Measurements from ENCODE around the gene ELAC1.
"Not testable (repeated sequence)": the region's sequence is repeated elsewhere in the genome, so short reads cannot be mapped to it uniquely, and the experiment has no call there.

- not testable (repeated sequence) for TF ChIP-seq POLR2AphosphoS5 (IDR thresholded peaks at IDR 0.05; ENCODE audit: low read depth)
- TF ChIP-seq, protein P1, sequence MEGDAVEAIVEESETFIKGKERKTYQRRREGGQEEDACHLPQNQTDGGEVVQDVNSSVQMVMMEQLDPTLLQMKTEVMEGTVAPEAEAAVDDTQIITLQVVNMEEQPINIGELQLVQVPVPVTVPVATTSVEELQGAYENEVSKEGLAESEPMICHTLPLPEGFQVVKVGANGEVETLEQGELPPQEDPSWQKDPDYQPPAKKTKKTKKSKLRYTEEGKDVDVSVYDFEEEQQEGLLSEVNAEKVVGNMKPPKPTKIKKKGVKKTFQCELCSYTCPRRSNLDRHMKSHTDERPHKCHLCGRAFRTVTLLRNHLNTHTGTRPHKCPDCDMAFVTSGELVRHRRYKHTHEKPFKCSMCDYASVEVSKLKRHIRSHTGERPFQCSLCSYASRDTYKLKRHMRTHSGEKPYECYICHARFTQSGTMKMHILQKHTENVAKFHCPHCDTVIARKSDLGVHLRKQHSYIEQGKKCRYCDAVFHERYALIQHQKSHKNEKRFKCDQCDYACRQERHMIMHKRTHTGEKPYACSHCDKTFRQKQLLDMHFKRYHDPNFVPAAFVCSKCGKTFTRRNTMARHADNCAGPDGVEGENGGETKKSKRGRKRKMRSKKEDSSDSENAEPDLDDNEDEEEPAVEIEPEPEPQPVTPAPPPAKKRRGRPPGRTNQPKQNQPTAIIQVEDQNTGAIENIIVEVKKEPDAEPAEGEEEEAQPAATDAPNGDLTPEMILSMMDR (IDR thresholded peaks at IDR 0.05; ENCODE audit: insufficient read depth, low read length), result not testable (repeated sequence)
These were observed 4.6 kb downstream of the ELAC1 start for GRCh38 chr18:50972404-50972803.

All from HL-60 (cell line).